ENCODE data around the gene COQ10A. TPM values are rescaled to one million over a fixed set of nuclear protein-coding genes. Genes with fewer than 3 reads are reported as not detected.

Gene COQ10A
- polyA plus RNA-seq, 3 donors = 14.4 to 22.1 (median 19.0) TPM

- DNase-seq (ENCODE audit: extremely low read depth in 1 of 11, low read depth in 9 of 11, low spot score in 4 of 11) = peak; percentile 87 to 98 (median 96)
These were observed 33.3 kb downstream of the COQ10A start, which contains the start of gene CS for GRCh38 chr12:56299853-56300643. TSS of gene CS (minus strand) at chr12:56300330. CDS start at chr12:56300201, 129 bp downstream.

DNA sequence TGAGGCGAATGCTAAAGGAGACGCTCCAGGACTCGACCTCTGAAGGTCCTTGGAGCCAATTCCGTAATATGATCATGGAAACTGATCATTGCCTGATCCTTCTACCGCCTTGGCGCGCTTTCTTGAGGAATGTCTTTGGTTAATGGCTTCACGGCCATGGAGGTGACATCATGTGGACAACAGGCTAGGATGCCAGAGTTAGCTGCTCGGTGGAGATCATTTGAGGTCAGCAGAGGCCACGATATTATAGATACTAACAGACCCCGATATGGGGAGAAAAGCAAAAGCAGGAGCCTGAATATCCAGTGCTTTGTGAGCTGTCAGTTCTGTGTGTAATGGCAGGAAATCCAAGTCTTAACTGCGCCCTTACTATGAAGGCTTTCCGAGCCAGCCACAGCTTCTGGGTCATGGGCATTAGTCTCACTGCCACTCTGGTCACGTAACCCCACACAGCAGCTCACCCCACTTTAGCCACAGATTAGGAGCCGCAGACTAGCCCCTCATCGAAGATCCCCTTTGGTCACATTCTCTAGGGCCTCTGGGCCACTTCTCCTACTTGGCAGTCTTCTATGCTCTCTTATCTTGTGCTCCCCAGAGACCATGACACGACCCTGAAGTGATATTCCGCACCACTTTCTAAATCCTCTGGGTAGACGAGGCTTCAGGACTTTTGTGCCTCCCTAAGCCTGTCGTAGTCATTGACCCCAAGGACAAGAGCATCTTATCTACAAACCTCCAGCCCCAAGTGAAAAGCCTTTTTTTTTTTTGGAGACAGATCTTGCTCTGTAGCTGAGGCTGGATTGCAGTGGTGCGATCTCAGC is 34.1 kb downstream of the COQ10A start:
- DNase-seq (ENCODE audit: extremely low read depth in 1 of 11, low read depth in 9 of 11, low spot score in 4 of 11) = peak in 1 of 11 donors; percentile 45

DNA sequence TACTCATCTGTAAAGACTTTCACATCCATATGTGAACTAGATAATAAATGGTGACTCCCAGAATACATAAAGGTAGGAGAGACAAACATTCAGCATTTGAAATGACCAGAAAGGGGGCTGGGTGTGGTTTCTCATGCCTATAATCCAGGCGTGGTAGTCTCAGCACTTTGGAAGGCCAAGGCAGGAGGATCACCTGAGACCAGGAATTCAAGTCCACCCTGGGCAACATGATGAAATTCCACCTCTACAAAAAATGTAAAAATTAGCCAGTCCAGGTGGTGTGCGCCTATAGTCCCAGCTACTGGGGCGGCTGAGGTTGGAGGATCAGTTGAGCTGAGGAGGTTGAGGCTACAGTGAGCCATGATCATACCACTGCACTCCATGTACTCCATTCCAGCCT is 37.5 kb downstream of the COQ10A start:
- DNase-seq (ENCODE audit: extremely low read depth in 1 of 11, low read depth in 9 of 11, low spot score in 4 of 11) = no peak

- DNase-seq (ENCODE audit: extremely low read depth in 1 of 11, low read depth in 9 of 11, low spot score in 4 of 11) = no peak
These were observed 38.3 kb downstream of the COQ10A start for GRCh38 chr12:56304872-56305590.

DNA sequence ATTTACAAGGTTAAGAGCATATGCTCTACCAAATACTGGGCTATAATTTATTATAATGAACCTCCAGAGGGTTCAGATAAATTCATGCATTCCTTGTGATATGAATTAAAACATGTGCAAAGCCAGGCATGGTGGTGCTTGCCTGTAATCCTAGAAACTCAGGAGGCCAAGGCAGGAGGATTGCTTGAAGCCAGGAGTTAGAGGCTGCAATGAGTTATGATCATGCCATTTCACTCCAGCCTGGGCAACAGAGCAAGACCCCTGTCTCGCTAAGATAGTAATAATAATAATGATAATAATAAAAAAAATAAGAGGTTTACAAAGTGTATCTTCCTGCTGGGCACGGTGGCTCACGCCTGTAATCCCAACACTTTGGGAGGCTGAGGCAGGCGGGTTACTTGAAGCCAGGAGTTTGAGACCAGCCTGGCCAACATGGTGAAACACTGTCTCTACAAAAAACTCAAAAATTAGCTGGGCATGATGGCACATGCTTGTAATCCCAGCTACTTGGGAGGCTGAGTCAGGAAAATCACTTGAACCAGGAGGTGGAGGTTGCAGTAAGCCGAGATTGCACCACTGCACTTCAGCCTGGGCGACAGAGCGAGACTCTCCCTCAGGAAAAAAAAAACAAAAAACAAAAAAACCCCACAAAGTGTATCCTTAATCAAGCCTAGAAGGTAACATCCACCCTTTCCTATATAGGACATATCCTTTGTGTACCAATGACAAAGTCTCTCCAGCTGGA is 40.7 kb downstream of the COQ10A start:
- DNase-seq (ENCODE audit: extremely low read depth in 1 of 11, low read depth in 9 of 11, low spot score in 4 of 11) = no peak

DNA sequence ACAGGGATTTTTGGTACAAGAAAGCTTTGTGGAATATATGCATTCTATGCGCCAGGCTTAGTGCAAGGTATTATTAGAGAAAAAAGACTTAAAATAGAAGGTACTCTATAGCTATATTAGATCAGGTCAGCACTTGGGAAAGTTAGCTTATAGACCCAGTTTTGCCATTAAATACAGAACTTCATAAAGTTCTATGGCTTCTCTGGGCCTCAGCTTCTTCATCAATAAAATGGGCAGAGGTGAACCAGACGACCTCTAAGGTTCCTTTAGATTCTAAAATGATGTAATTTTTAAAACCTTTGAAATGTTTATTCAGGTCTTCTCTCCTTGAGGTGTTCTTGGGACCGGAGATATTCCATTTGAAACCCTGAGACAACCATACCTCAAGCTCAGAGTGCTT is 42.0 kb downstream of the COQ10A start:
- no peak for DNase-seq (ENCODE audit: extremely low read depth in 1 of 11, low read depth in 9 of 11, low spot score in 4 of 11)

DNA sequence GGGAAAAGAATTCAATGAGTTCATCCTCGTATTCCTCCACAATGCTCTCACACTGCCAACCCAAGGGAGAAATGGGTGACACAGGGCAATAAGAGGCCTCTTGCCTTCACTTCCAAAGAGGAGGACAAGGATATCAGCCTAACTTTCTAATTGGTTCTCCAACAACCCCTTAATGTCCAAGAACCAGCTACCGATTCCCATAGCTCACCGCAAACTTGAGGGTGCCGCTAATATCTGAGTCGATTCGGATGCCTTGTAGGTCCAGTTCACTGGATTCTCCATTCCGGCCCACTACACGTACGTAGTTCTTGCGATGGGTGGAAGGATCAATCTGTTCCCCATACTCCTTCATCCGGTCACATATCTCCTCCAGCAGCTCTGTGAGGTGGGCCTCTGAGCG is 44.3 kb downstream of the COQ10A start:
- no peak for DNase-seq (ENCODE audit: extremely low read depth in 1 of 11, low read depth in 9 of 11, low spot score in 4 of 11)

GRCh38 chr12:56315249-56315621 is 48.5 kb downstream of the COQ10A start:
- DNase-seq (ENCODE audit: extremely low read depth in 1 of 11, low read depth in 9 of 11, low spot score in 4 of 11) = no peak

GRCh38 chr12:56315622-56316473 is 49.1 kb downstream of the COQ10A start, which contains the start of gene CNPY2:
TSS of gene CNPY2 (minus strand) at chr12:56315988. CDS start at chr12:56315217, 771 bp downstream.
- DNase-seq (ENCODE audit: extremely low read depth in 1 of 11, low read depth in 9 of 11, low spot score in 4 of 11) = peak; percentile 91 to 97 (median 94)

GRCh38 chr12:56317675-56318074 is 50.9 kb downstream of the COQ10A start:
- no peak for DNase-seq (ENCODE audit: extremely low read depth in 1 of 11, low read depth in 9 of 11, low spot score in 4 of 11)

Other genes starting within 250 kb of the COQ10A start
- 10 to 100 TPM; 16.5 to 21.1 (median 16.6) TPM for gene IKZF4, start 245.9 kb upstream of the COQ10A start, polyA plus RNA-seq (ENCODE audit: insufficient read length in 3 of 3)
- 100 to 1,000 TPM; 121 to 498 (median 375) TPM for gene RPS26, start 225.0 kb upstream of the COQ10A start, polyA plus RNA-seq (ENCODE audit: insufficient read length in 3 of 3)
- gene ERBB3, start 186.8 kb upstream of the COQ10A start, polyA plus RNA-seq (ENCODE audit: insufficient read length in 3 of 3) = 100 to 1,000 TPM in 1 of 3 donors, 10 to 100 TPM in 2; 73.5 to 119 (median 96.1) TPM
- gene PA2G4, start 162.4 kb upstream of the COQ10A start, polyA plus RNA-seq (ENCODE audit: insufficient read length in 3 of 3) = 100 to 1,000 TPM; 138 to 175 (median 171) TPM
- 1,000 to 10,000 TPM; 4,378 to 5,767 (median 5,294) TPM for gene RPL41, start 150.3 kb upstream of the COQ10A start, polyA plus RNA-seq (ENCODE audit: insufficient read length in 3 of 3)
- 1 to 10 TPM; 5.1 to 6.5 (median 5.8) TPM for gene ZC3H10, start 148.7 kb upstream of the COQ10A start, polyA plus RNA-seq (ENCODE audit: insufficient read length in 3 of 3)
- gene ESYT1, start 138.7 kb upstream of the COQ10A start, polyA plus RNA-seq (ENCODE audit: insufficient read length in 3 of 3) = 10 to 100 TPM; 73.7 to 87.2 (median 78.8) TPM
- gene MYL6B, start 114.4 kb upstream of the COQ10A start, polyA plus RNA-seq (ENCODE audit: insufficient read length in 3 of 3) = 100 to 1,000 TPM; 164 to 191 (median 165) TPM
- 1,000 to 10,000 TPM; 1,550 to 2,060 (median 1,865) TPM for gene MYL6, start 108.6 kb upstream of the COQ10A start, polyA plus RNA-seq (ENCODE audit: insufficient read length in 3 of 3)
- 100 to 1,000 TPM; 130 to 141 (median 134) TPM for gene SMARCC2, start 77.5 kb upstream of the COQ10A start, polyA plus RNA-seq (ENCODE audit: insufficient read length in 3 of 3)
- gene RNF41, start 45.0 kb upstream of the COQ10A start, polyA plus RNA-seq (ENCODE audit: insufficient read length in 3 of 3) = 10 to 100 TPM; 43.4 to 44.4 (median 44.1) TPM
- gene NABP2, start 42.6 kb upstream of the COQ10A start, polyA plus RNA-seq (ENCODE audit: insufficient read length in 3 of 3) = 10 to 100 TPM; 27.4 to 33.1 (median 28.9) TPM
- 10 to 100 TPM; 50.6 to 79.4 (median 62.5) TPM for gene SLC39A5, start 36.9 kb upstream of the COQ10A start, polyA plus RNA-seq (ENCODE audit: insufficient read length in 3 of 3)
- 10 to 100 TPM; 29.8 to 38.7 (median 34.0) TPM for gene ANKRD52, start 8.6 kb upstream of the COQ10A start, polyA plus RNA-seq (ENCODE audit: insufficient read length in 3 of 3)
- gene CS, start 33.4 kb downstream of the COQ10A start, polyA plus RNA-seq (ENCODE audit: insufficient read length in 3 of 3) = 100 to 1,000 TPM; 192 to 212 (median 204) TPM
- 100 to 1,000 TPM; 140 to 161 (median 159) TPM for gene CNPY2, start 49.0 kb downstream of the COQ10A start, polyA plus RNA-seq (ENCODE audit: insufficient read length in 3 of 3)
- gene PAN2, start 67.1 kb downstream of the COQ10A start, polyA plus RNA-seq (ENCODE audit: insufficient read length in 3 of 3) = 100 to 1,000 TPM in 1 of 3 donors, 10 to 100 TPM in 2; 82.0 to 113 (median 93.7) TPM
- 1 to 10 TPM in 1 of 3 donors, under 1 TPM in 2; 0.67 to 1.2 (median 0.78) TPM for gene IL23A, start 71.9 kb downstream of the COQ10A start, polyA plus RNA-seq (ENCODE audit: insufficient read length in 3 of 3)
- gene STAT2, start 93.2 kb downstream of the COQ10A start, polyA plus RNA-seq (ENCODE audit: insufficient read length in 3 of 3) = 100 to 1,000 TPM in 1 of 3 donors, 10 to 100 TPM in 2; 84.6 to 152 (median 96.8) TPM
- gene APOF, start 95.9 kb downstream of the COQ10A start, polyA plus RNA-seq (ENCODE audit: insufficient read length in 3 of 3) = under 1 TPM in 2 of 3 donors, not detected in 1; 0.13 to 0.20 TPM
- 10 to 100 TPM; 37.8 to 46.6 (median 42.4) TPM for gene TIMELESS, start 182.5 kb downstream of the COQ10A start, polyA plus RNA-seq (ENCODE audit: insufficient read length in 3 of 3)
- under 1 TPM; 0.26 to 0.40 (median 0.38) TPM for gene MIP, start 187.7 kb downstream of the COQ10A start, polyA plus RNA-seq (ENCODE audit: insufficient read length in 3 of 3)
- 1 to 10 TPM; 4.1 to 6.6 (median 4.9) TPM for gene SPRYD4, start 201.6 kb downstream of the COQ10A start, polyA plus RNA-seq (ENCODE audit: insufficient read length in 3 of 3)
- gene GLS2, start 221.2 kb downstream of the COQ10A start, polyA plus RNA-seq (ENCODE audit: insufficient read length in 3 of 3) = 1 to 10 TPM; 1.2 to 3.0 (median 1.6) TPM

Data from renal cortex interstitium (tissue), 11 donors.